Islet of Langerhans (tissue), 1 donor: ENCODE measurements around the gene ABLIM1.

ENCODE experiments used
- FAIRE-seq: peaks from one replicate; lab custom pipeline; 2011; peaks lifted over from hg19 to GRCh38; lab: Jason Lieb, UNC

ABLIM1 gene

GRCh38 chr10:114679552-114679951, 21.5 kb upstream of the ABLIM1 start:
- no peak for FAIRE-seq

- no peak for FAIRE-seq
Measured at GRCh38 chr10:114678820-114679219, 20.7 kb upstream of the ABLIM1 start.

- no peak for FAIRE-seq
Measured at GRCh38 chr10:114678336-114678735, 20.3 kb upstream of the ABLIM1 start.

- FAIRE-seq, result no peak
Measured at GRCh38 chr10:114674346-114674745, 16.3 kb upstream of the ABLIM1 start.

- FAIRE-seq, result peak; percentile 56
Measured at GRCh38 chr10:114669648-114670047, 11.6 kb upstream of the ABLIM1 start.

- FAIRE-seq, result no peak
Measured at GRCh38 chr10:114668375-114669080, 10.5 kb upstream of the ABLIM1 start.

GRCh38 chr10:114665873-114666272, 7.8 kb upstream of the ABLIM1 start:
- no peak for FAIRE-seq

GRCh38 chr10:114665406-114665805, 7.3 kb upstream of the ABLIM1 start:
- FAIRE-seq, result peak; percentile 92

- no peak for FAIRE-seq
Measured at GRCh38 chr10:114664127-114664526, 6.1 kb upstream of the ABLIM1 start.

- FAIRE-seq, result peak; percentile 97
Measured at GRCh38 chr10:114663626-114664025, 5.6 kb upstream of the ABLIM1 start.

GRCh38 chr10:114662646-114663217, 4.7 kb upstream of the ABLIM1 start:
- peak; percentile 79 for FAIRE-seq

- no peak for FAIRE-seq
Measured at GRCh38 chr10:114661212-114661880, 3.3 kb upstream of the ABLIM1 start.

- FAIRE-seq, result no peak
Measured at GRCh38 chr10:114655671-114656070, 2.4 kb downstream of the ABLIM1 start.

GRCh38 chr10:114654822-114655575, 3.1 kb downstream of the ABLIM1 start:
- no peak for FAIRE-seq

GRCh38 chr10:114653926-114654325, 4.1 kb downstream of the ABLIM1 start:
- FAIRE-seq, result no peak

- no peak for FAIRE-seq
Measured at GRCh38 chr10:114652402-114653368, 5.4 kb downstream of the ABLIM1 start.

- FAIRE-seq, result no peak
Measured at GRCh38 chr10:114650831-114651230, 7.2 kb downstream of the ABLIM1 start.

GRCh38 chr10:114650266-114650665, 7.8 kb downstream of the ABLIM1 start:
- FAIRE-seq, result peak; percentile 9

GRCh38 chr10:114649217-114649903, 8.7 kb downstream of the ABLIM1 start:
- FAIRE-seq, result no peak

GRCh38 chr10:114648368-114648767, 9.7 kb downstream of the ABLIM1 start:
- FAIRE-seq, result no peak

GRCh38 chr10:114647545-114648138, 10.4 kb downstream of the ABLIM1 start:
- FAIRE-seq, result no peak
